ENCODE results near the gene COL21A1. TPM values are rescaled to one million over a fixed set of nuclear protein-coding genes. Genes with fewer than 3 reads are reported as not detected.

The COL21A1 gene
- total RNA-seq, 4 donors from 2014 or later = 8.3 to 22.2 (median 9.0) TPM

DNA sequence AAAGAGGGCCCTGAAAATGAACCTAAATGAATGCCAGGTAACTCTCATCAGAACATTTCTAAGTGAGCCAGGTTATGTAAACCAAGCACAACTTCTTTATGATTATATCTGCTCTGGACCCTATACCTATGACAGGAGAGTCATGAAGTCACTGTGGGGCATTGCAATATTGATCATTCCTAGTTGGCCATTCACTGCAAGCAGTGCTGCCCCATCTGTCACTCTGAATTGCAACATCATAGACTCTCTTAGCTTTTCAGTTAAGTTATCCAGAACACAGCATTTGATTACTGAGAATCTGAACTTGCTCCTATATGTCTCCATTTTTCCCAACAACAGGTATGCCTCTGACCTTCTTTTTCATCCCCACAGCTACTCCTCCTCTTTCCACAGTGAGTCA, 3.3 kb downstream of the COL21A1 start:
- TF ChIP-seq, protein P1, sequence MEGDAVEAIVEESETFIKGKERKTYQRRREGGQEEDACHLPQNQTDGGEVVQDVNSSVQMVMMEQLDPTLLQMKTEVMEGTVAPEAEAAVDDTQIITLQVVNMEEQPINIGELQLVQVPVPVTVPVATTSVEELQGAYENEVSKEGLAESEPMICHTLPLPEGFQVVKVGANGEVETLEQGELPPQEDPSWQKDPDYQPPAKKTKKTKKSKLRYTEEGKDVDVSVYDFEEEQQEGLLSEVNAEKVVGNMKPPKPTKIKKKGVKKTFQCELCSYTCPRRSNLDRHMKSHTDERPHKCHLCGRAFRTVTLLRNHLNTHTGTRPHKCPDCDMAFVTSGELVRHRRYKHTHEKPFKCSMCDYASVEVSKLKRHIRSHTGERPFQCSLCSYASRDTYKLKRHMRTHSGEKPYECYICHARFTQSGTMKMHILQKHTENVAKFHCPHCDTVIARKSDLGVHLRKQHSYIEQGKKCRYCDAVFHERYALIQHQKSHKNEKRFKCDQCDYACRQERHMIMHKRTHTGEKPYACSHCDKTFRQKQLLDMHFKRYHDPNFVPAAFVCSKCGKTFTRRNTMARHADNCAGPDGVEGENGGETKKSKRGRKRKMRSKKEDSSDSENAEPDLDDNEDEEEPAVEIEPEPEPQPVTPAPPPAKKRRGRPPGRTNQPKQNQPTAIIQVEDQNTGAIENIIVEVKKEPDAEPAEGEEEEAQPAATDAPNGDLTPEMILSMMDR (IDR thresholded peaks at IDR 0.05) = no peak
- TF ChIP-seq POLR2AphosphoS5 (IDR thresholded peaks at IDR 0.05) (no peak), POLR2A (IDR thresholded peaks at IDR 0.05; ENCODE audit: low read depth) (no peak), EP300 (IDR thresholded peaks at IDR 0.05) (no peak)
- H3K36me3 ChIP-seq = no peaks in the 10 kb centered on the region
- DNase-seq (ENCODE audit: extremely low spot score) = no peak
- no peaks in the 10 kb centered on the region for H3K27me3 ChIP-seq
- H3K27ac ChIP-seq (replicated peaks in 1 of 4) = peak overlapping the region in 3 of 4 donors; percentile 6 to 81 (median 75)
- intact Hi-C loops (cut with DNase I) = loop anchor here (10.0 kb wide), 1 partner anchor 119 kb away; no protein-coding TSS in a partner anchor
- H3K4me1 ChIP-seq = peaks cover 4 to 88% (median 76%) of the 10 kb centered on the region in 4 donors
- no peaks in the 10 kb centered on the region for H3K9me3 ChIP-seq
- H3K4me3 ChIP-seq = no peak overlapping the region

DNA sequence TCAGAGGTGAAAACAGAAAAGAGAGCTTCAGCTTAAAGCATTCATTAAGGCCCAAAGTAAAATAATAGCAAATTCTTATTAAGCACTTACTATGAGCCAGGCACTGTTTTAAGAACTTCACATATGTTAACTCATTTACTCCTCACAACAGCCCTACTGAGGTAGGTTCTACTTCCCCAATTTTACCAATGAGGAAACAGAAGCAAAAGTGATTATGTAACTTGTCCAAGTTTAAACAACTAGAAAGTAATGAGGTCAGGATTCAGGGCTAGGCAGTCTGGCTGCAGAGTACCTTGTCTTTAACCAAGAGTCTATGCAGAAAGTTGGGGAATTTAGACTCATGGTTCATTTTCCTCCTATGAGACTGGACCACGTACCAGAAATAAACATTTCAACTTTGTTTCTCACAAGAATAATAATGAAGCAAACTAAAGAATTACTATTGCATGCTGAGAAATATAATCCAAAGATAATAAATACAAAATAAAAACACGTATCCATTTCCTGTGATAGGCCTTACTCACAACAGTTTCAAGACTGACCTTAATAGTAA, 3.8 kb downstream of the COL21A1 start:
- TF ChIP-seq, protein P1 (IDR thresholded peaks at IDR 0.05) = no peak
- TF ChIP-seq POLR2A (IDR thresholded peaks at IDR 0.05; ENCODE audit: low read depth) (no peak), EP300 (IDR thresholded peaks at IDR 0.05) (no peak), POLR2AphosphoS5 (IDR thresholded peaks at IDR 0.05) (no peak)
- intact Hi-C loops (cut with DNase I) = loop anchor here (10.0 kb wide), 1 partner anchor 119 kb away; no protein-coding TSS in a partner anchor
- Histone ChIP-seq H3K27me3 (no peaks in the 10 kb centered on the region), H3K4me3 (no peak overlapping the region), H3K9me3 (no peaks in the 10 kb centered on the region), H3K36me3 (no peaks in the 10 kb centered on the region), H3K4me1 (peaks cover 4 to 88% (median 76%) of the 10 kb centered on the region in 4 donors), H3K27ac (replicated peaks in 1 of 4) (peak overlapping the region; percentile 6 to 81 (median 41))
- WGBS = 28% methylated on average over 2 of the region's 2 CpGs
- no peak for DNase-seq (ENCODE audit: extremely low spot score)

DNA sequence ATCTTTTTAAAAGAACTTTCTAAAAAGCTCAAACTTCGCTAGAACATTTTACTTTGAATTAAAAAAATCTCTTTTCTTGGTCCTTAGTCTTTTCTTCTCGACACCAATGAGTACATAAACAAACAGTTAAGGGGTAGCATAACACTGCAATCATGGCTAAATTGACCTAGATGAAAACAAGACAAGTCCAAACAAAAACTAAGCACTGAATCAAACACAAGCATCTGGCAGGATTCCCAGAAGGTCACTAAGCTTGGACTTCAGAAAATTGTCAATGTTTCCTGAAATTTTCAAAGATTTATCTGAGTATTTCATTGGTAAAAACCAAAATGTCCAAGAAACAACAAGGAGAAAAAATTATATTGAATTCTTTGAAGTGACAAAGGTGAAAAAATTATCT, 5.0 kb downstream of the COL21A1 start:
- H3K9me3 ChIP-seq = no peaks in the 10 kb centered on the region
- H3K4me3 ChIP-seq = no peak overlapping the region
- H3K4me1 ChIP-seq = peaks cover 0 to 77% (median 69%) of the 10 kb centered on the region in 4 donors
- intact Hi-C loops (cut with DNase I) = loop anchor here (10.0 kb wide), 1 partner anchor 118 kb away; no protein-coding TSS in a partner anchor
- H3K27me3 ChIP-seq = no peaks in the 10 kb centered on the region
- no peaks in the 10 kb centered on the region for H3K36me3 ChIP-seq
- TF ChIP-seq, protein P1 (IDR thresholded peaks at IDR 0.05) = no peak
- TF ChIP-seq EP300 (IDR thresholded peaks at IDR 0.05) (no peak), POLR2A (IDR thresholded peaks at IDR 0.05; ENCODE audit: low read depth) (no peak), POLR2AphosphoS5 (IDR thresholded peaks at IDR 0.05) (no peak)
- H3K27ac ChIP-seq (replicated peaks in 1 of 4) = peak overlapping the region in 3 of 4 donors; percentile 66 to 81 (median 75)
- WGBS = 56% methylated on average over 2 of the region's 2 CpGs
- no peak for DNase-seq (ENCODE audit: extremely low spot score)

DNA sequence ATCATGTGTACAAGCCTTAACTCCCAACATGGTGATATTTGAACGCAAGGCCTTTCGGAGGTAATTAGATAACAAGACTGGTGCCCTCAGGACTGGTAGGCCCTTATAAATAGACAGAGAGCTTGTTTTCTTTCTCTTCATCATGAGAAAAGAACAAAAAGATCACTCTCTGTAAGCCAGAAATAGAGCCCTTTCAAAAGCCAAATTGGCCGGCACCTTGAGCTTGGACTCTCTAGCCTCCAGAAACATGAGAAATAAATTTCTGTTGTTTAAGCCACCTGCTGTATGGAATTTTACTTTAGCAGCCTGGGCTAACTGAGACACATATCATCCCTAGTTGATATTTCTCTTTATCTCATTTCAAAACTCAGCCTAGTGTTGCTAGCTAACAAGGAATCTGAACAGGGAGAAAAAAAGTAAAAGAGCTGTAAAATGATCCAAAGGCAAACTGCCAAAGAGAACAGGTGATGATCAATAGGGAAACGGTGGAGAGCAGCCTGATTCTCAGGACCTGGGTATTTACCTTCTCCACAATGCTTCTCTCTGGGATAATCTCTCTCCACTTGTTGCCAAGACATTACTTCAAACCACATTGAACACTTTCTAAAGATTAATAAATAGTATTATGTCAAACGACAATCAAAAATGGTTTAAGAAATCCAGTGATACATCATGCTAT, 6.1 kb downstream of the COL21A1 start:
- intact Hi-C loops (cut with DNase I) = loop anchor here (10.0 kb wide), 1 partner anchor 116 kb away; no protein-coding TSS in a partner anchor
- Histone ChIP-seq H3K4me1 (peaks cover 0 to 71% (median 66%) of the 10 kb centered on the region in 4 donors), H3K27me3 (no peaks in the 10 kb centered on the region), H3K27ac (replicated peaks in 1 of 4) (peak overlapping the region; percentile 64 to 81 (median 70)), H3K9me3 (no peaks in the 10 kb centered on the region), H3K36me3 (no peaks in the 10 kb centered on the region), H3K4me3 (peak overlapping the region in 3 of 4 donors; percentile 10 to 16 (median 12))
- WGBS = 73% methylated on average over 5 of the region's 5 CpGs
- TF ChIP-seq POLR2AphosphoS5 (IDR thresholded peaks at IDR 0.05) (no peak), EP300 (IDR thresholded peaks at IDR 0.05) (no peak), POLR2A (IDR thresholded peaks at IDR 0.05; ENCODE audit: low read depth) (no peak)
- TF ChIP-seq, protein P1 (IDR thresholded peaks at IDR 0.05) = no peak
- DNase-seq (ENCODE audit: extremely low spot score) = no peak

Measured in esophagus muscularis mucosa (tissue), 4 donors.